PC-3 (cell line): Measurements from ENCODE around the gene FBLN1. TPM values are rescaled to one million over a fixed set of nuclear protein-coding genes. Genes with fewer than 3 reads are reported as not detected.

ENCODE experiments used
- ATAC-seq: fragments of 200-7000 bp; cut with Tn5 transposase; 2 replicates; pipeline ENCODE4 v1.9.1; 2020; ENCODE audit warnings: mild to moderate bottlenecking, moderate library complexity
- BruUV-seq: library from RNA; stranded (reverse); fragments of 400-500 nt; replicated peaks from 2 replicates; lab custom pipeline; 2021; lab: Mats Ljungman, UMichigan
- CTCF ChIA-PET: fragments of 300-600 bp; sonication (Branson Sonifier 250); formaldehyde crosslinking; loops from one replicate; lab custom pipeline; 2022; ENCODE audit warnings: antibody characterized with exemption; lab: Charles Lee
- POLR2A ChIA-PET: fragments of 300-600 bp; sonication (Branson Sonifier 250); formaldehyde crosslinking; loops from one replicate; lab custom pipeline; 2022; ENCODE audit warnings: antibody characterized with exemption; ENCODE audit not compliant: unreplicated experiment; lab: Charles Lee
- DNase-seq: peaks from one replicate; pipeline ENCODE4 v3.0.0-alpha.2; 2015
- H2AFZ ChIP-seq: fragments of 300-600 bp; sonication (generic); 2 replicates; pipeline ENCODE4 v1.6.0; 2016; ENCODE audit warnings: antibody characterized with exemption, low read length
- H3F3A ChIP-seq: fragments of 300-600 bp; sonication (generic); one replicate; pipeline ENCODE4 v1.6.0; 2017; ENCODE audit warnings: antibody characterized with exemption, low read length, control low read depth, mild to moderate bottlenecking; ENCODE audit not compliant: unreplicated experiment
- H3K27ac ChIP-seq: fragments of 300-600 bp; sonication (generic); 2 replicates; pipeline ENCODE4 v1.5.1; 2016; ENCODE audit warnings: mild to moderate bottlenecking, low read length
- H3K27me3 ChIP-seq: fragments of 300-600 bp; sonication (generic); 2 replicates; pipeline ENCODE4 v1.6.1; 2016; ENCODE audit warnings: low read length, mixed read lengths
- H3K36me3 ChIP-seq: fragments of 300-600 bp; sonication (generic); 2 replicates; pipeline ENCODE4 v1.6.1; 2016; ENCODE audit warnings: low read depth, mixed run types, low read length, mixed read lengths
- H3K4me1 ChIP-seq: fragments of 300-600 bp; sonication (generic); 2 replicates; pipeline ENCODE4 v1.5.1; 2016; ENCODE audit warnings: low read length; ENCODE audit not compliant: insufficient read depth
- H3K4me2 ChIP-seq: fragments of 300-600 bp; sonication (generic); 2 replicates; pipeline ENCODE4 v1.6.0; 2016; ENCODE audit warnings: low read length
- H3K4me3 ChIP-seq: fragments of 300-600 bp; sonication (generic); 2 replicates; pipeline ENCODE4 v1.5.1; 2016; ENCODE audit warnings: mild to moderate bottlenecking, low read length, mixed read lengths
- H3K79me2 ChIP-seq: fragments of 300-600 bp; sonication (generic); 2 replicates; pipeline ENCODE4 v1.6.1; 2017; ENCODE audit warnings: low read length, mixed read lengths
- H3K9ac ChIP-seq: fragments of 300-600 bp; sonication (generic); 2 replicates; pipeline ENCODE4 v1.6.0; 2016; ENCODE audit warnings: mild to moderate bottlenecking, low read length
- H3K9me2 ChIP-seq: fragments of 300-600 bp; sonication (generic); replicated peaks from 2 replicates; pipeline ENCODE4 v1.6.1; 2016; ENCODE audit warnings: mixed run types, low read length, mixed read lengths
- H3K9me3 ChIP-seq: fragments of 300-600 bp; sonication (generic); 2 replicates; pipeline ENCODE4 v1.6.1; 2016; ENCODE audit warnings: low read length, mixed read lengths
- H4K20me1 ChIP-seq: fragments of 300-600 bp; sonication (generic); 2 replicates; pipeline ENCODE4 v1.6.1; 2016; ENCODE audit warnings: low read length, mixed read lengths
- EZH2 ChIP-seq: fragments of 300-600 bp; sonication (generic); IDR thresholded peaks from one replicate; pipeline ENCODE4 v1.6.1; 2017; ENCODE audit warnings: antibody characterized with exemption, mild to moderate bottlenecking, low read length; ENCODE audit not compliant: unreplicated experiment
- EZH2phosphoT487 ChIP-seq: fragments of 300-600 bp; sonication (generic); IDR thresholded peaks from 2 replicates; pipeline ENCODE4 v1.6.1; 2018; ENCODE audit warnings: mild to moderate bottlenecking, antibody characterized with exemption, low read length, borderline replicate concordance
- intact Hi-C: fragments of 100-400 bp; cut with micrococcal nuclease; formaldehyde crosslinking; loops from 2 replicates; pipeline ENCODE4 v1.9.0; 2023
- total RNA-seq: library from RNA; depleted of rRNA; stranded (reverse); fragments of >200 nt; gene quantifications from 2 replicates; pipeline ENCODE4 v1.2.3, GENCODE V29; 2014
- TF ChIP-seq, protein P1 (sequence below): fragments of 300-600 bp; sonication (generic); conservative IDR thresholded peaks from 2 replicates; pipeline ENCODE4 v1.5.1; 2017; ENCODE audit warnings: antibody characterized with exemption, low read depth, mild to moderate bottlenecking, low read length

The FBLN1 gene
- total RNA-seq, 1 experiment from 2014 or later = 13.4 TPM

DNA sequence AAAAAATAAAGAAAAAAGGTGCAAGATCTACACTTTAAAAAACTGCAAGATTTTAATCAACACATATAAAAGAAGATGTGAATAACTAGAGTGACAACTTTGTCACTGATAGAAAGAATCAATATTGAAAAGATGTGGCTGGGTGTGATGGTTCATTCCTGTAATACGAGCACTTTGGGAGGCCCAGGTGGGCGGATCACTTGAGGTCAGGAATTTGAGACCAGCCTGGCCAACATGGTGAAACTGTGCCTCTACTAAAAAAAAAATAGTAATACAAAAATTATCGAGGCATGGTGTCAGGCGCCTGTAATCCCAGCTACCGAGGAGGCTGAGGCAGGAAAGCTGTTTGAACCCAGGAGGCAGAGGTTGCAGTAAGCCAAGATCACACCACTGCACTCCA lies 21.0 kb upstream of the FBLN1 start:
- H4K20me1 ChIP-seq = no peaks in the 10 kb centered on the region
- intact Hi-C loops = no loop called here
- ChIA-PET CTCF (interaction anchor here (0.7 kb wide), 1 partner anchor 40 kb away, joined by 4 read pairs; no protein-coding TSS in a partner anchor), POLR2A (no interaction called here)
- H3K9me2 ChIP-seq = no peaks in the 10 kb centered on the region
- H3K4me3 ChIP-seq = no peak overlapping the region
- ATAC-seq (no peak), DNase-seq (no peak)
- BruUV-seq = no TSS peak
- no peaks in the 10 kb centered on the region for H3K9me3 ChIP-seq
- H3K27me3 ChIP-seq = no peaks in the 10 kb centered on the region
- no peaks in the 10 kb centered on the region for H3K36me3 ChIP-seq
- H3K4me1 ChIP-seq = peaks cover 7% of the 10 kb centered on the region
- no peak overlapping the region for H3K9ac ChIP-seq
- no peak for TF ChIP-seq EZH2
- TF ChIP-seq EZH2phosphoT487 = no peak
- TF ChIP-seq, protein P1, sequence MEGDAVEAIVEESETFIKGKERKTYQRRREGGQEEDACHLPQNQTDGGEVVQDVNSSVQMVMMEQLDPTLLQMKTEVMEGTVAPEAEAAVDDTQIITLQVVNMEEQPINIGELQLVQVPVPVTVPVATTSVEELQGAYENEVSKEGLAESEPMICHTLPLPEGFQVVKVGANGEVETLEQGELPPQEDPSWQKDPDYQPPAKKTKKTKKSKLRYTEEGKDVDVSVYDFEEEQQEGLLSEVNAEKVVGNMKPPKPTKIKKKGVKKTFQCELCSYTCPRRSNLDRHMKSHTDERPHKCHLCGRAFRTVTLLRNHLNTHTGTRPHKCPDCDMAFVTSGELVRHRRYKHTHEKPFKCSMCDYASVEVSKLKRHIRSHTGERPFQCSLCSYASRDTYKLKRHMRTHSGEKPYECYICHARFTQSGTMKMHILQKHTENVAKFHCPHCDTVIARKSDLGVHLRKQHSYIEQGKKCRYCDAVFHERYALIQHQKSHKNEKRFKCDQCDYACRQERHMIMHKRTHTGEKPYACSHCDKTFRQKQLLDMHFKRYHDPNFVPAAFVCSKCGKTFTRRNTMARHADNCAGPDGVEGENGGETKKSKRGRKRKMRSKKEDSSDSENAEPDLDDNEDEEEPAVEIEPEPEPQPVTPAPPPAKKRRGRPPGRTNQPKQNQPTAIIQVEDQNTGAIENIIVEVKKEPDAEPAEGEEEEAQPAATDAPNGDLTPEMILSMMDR = no peak
- H3F3A ChIP-seq = no peaks in the 10 kb centered on the region
- no peaks in the 10 kb centered on the region for H3K79me2 ChIP-seq
- no peak overlapping the region for H3K27ac ChIP-seq
- H3K4me2 ChIP-seq = no peak overlapping the region
- H2AFZ ChIP-seq = no peak overlapping the region

GRCh38 chr22:45482169-45482568 lies 20.5 kb upstream of the FBLN1 start:
- CTCF ChIA-PET = interaction anchor here (0.7 kb wide), 1 partner anchor 40 kb away, joined by 4 read pairs; no protein-coding TSS in a partner anchor
- BruUV-seq = no TSS peak
- H3K4me1 ChIP-seq = peaks cover 7% of the 10 kb centered on the region

GRCh38 chr22:45483319-45483718 lies 19.4 kb upstream of the FBLN1 start:
- DNase-seq (no peak), ATAC-seq (no peak)
- intact Hi-C loops = no loop called here
- TF ChIP-seq EZH2phosphoT487 (no peak), EZH2 (no peak)
- TF ChIP-seq, protein P1 = no peak
- Histone ChIP-seq H3K36me3 (no peaks in the 10 kb centered on the region), H3K9ac (no peak overlapping the region), H3K4me3 (no peak overlapping the region), H3K27ac (no peak overlapping the region), H3K9me3 (0 out of 2 replicates have a peak, but pooled peaks cover under 1% of the 10 kb centered on the region), H2AFZ (no peak overlapping the region), H3K79me2 (no peaks in the 10 kb centered on the region), H3K27me3 (no peaks in the 10 kb centered on the region), H3F3A (no peaks in the 10 kb centered on the region), H4K20me1 (no peaks in the 10 kb centered on the region), H3K9me2 (no peaks in the 10 kb centered on the region), H3K4me1 (peaks cover under 1% of the 10 kb centered on the region; the same call in 1 of the 2 replicates), H3K4me2 (no peak overlapping the region)
- ChIA-PET CTCF (no interaction called here), POLR2A (no interaction called here)
- BruUV-seq = no TSS peak

More at GRCh38 chr22:45482169-45482568, 20.5 kb upstream of the FBLN1 start:
- Histone ChIP-seq H3K79me2 (no peaks in the 10 kb centered on the region), H3F3A (no peaks in the 10 kb centered on the region), H3K27me3 (no peaks in the 10 kb centered on the region), H4K20me1 (no peaks in the 10 kb centered on the region), H3K4me3 (no peak overlapping the region), H3K27ac (no peak overlapping the region), H3K9me3 (no peaks in the 10 kb centered on the region), H2AFZ (no peak overlapping the region), H3K36me3 (no peaks in the 10 kb centered on the region), H3K4me2 (no peak overlapping the region), H3K9ac (no peak overlapping the region), H3K9me2 (no peaks in the 10 kb centered on the region)
- intact Hi-C loops = no loop called here
- DNase-seq (no peak), ATAC-seq (no peak)
- TF ChIP-seq EZH2phosphoT487 = no peak
- no peak for TF ChIP-seq EZH2
- TF ChIP-seq, protein P1 = no peak
- POLR2A ChIA-PET = no interaction called here
